ENCODE measurements around the gene TNIP1. TPM values are rescaled to one million over a fixed set of nuclear protein-coding genes. Genes with fewer than 3 reads are reported as not detected.

Gene TNIP1
- total RNA-seq, 1 donor from 2014 or later = 37.1 TPM

- TF ChIP-seq CTCF (conservative IDR thresholded peaks at IDR 0.05) = no peak
- Mint-ChIP-seq H3K36me3 (ENCODE audit: low read depth) (no peaks in the 10 kb centered on the region), H3K4me3 (peak overlapping the region; percentile 84), H3K27me3 (ENCODE audit: low read depth) (no peaks in the 10 kb centered on the region), H3K9me3 (no peaks in the 10 kb centered on the region), H3K4me1 (peaks cover 30% of the 10 kb centered on the region), H3K27ac (ENCODE audit: unreplicated experiment) (no peak overlapping the region)
- DNase-seq (ENCODE audit: low read depth, low spot score) = no peak
Observed at GRCh38 chr5:151083081-151083676, 2.3 kb upstream of the TNIP1 start.

GRCh38 chr5:151082282-151082902, 1.6 kb upstream of the TNIP1 start:
- H3K4me1 Mint-ChIP-seq = peaks cover 30% of the 10 kb centered on the region

GRCh38 chr5:151081431-151082281, 822 bp upstream of the TNIP1 start:
- Mint-ChIP-seq H3K27me3 (ENCODE audit: low read depth) (no peaks in the 10 kb centered on the region), H3K27ac (ENCODE audit: unreplicated experiment) (peak overlapping the region; percentile 55), H3K9me3 (no peaks in the 10 kb centered on the region), H3K36me3 (ENCODE audit: low read depth) (no peaks in the 10 kb centered on the region), H3K4me1 (peaks cover 30% of the 10 kb centered on the region), H3K4me3 (peak overlapping the region; percentile 92)
- no peak for DNase-seq (ENCODE audit: low read depth, low spot score)
- TF ChIP-seq CTCF (conservative IDR thresholded peaks at IDR 0.05) = no peak

More at GRCh38 chr5:151082282-151082902, 1.6 kb upstream of the TNIP1 start:
- no peak for DNase-seq (ENCODE audit: low read depth, low spot score)
- TF ChIP-seq CTCF (conservative IDR thresholded peaks at IDR 0.05) = peak; percentile 43
- Mint-ChIP-seq H3K27me3 (ENCODE audit: low read depth) (no peaks in the 10 kb centered on the region), H3K27ac (ENCODE audit: unreplicated experiment) (no peak overlapping the region), H3K36me3 (ENCODE audit: low read depth) (no peaks in the 10 kb centered on the region), H3K4me3 (peak overlapping the region; percentile 84), H3K9me3 (no peaks in the 10 kb centered on the region)

- no peak for TF ChIP-seq CTCF (conservative IDR thresholded peaks at IDR 0.05)
- no peaks in the 10 kb centered on the region for H3K36me3 Mint-ChIP-seq (ENCODE audit: low read depth)
- no peaks in the 10 kb centered on the region for H3K27me3 Mint-ChIP-seq (ENCODE audit: low read depth)
- H3K4me1 Mint-ChIP-seq = peaks cover 30% of the 10 kb centered on the region
- H3K9me3 Mint-ChIP-seq = no peaks in the 10 kb centered on the region
- peak overlapping the region; percentile 82 for H3K27ac Mint-ChIP-seq (ENCODE audit: unreplicated experiment)
- peak overlapping the region; percentile 90 for H3K4me3 Mint-ChIP-seq
- DNase-seq (ENCODE audit: low read depth, low spot score) = no peak
Observed at GRCh38 chr5:151079838-151080612, 809 bp downstream of the TNIP1 start.

All from neural crest cell (in vitro differentiated cells).